NCI-H2107 (cell line): ENCODE data around the gene CTIF.

ENCODE experiments used
- DNase-seq: peaks from one replicate; lab custom pipeline; 2025; lab: John Stamatoyannopoulos, UW

The CTIF gene

DNA sequence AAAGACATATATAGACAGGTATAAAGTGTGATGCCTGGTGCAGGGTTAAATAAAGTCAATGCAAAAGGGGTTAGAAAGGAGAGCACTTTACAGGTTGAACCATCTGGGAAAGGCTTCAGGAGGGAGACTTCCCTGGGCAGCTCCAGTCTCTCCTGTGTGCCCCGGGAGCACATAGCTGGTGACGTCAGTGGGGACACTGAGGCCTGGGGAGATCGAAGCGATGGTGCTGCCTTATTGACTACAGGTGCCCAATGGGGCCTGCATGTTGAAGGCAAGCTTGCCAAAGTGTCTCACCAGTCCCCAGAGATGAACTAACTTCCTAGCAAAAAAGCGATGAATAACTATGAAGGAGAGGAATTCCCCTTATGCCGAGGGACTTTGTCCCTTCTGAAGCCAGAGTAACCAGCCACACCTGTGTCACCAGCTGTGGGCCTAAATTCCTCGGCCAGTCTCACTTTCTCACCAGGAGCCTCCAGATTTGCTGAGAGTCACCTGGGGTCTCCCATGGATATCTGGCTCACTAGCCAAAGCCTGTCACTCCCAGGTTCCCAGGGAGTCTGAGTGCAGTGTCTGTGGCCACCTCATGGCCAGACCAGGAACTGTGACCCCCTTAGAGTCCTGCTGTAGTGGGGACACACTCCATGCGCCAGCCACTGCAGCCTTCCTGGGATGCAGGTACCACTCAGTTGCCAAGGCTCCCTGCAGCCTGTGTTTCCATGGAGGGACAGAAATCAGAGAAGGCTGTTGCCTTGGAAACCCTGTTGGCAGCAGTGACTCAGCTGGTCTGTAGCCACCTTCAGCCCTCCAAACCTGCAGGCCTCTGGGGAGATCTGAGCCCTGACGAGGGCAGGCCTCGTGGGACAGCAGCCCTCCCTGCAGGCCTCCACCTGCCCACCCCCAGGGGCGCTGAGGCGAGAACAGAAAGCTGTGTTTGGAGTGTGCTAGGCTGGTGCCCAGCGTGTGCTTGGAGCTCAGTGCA lies 128.7 kb downstream of the CTIF start:
- DNase-seq = peak; percentile 81

DNA sequence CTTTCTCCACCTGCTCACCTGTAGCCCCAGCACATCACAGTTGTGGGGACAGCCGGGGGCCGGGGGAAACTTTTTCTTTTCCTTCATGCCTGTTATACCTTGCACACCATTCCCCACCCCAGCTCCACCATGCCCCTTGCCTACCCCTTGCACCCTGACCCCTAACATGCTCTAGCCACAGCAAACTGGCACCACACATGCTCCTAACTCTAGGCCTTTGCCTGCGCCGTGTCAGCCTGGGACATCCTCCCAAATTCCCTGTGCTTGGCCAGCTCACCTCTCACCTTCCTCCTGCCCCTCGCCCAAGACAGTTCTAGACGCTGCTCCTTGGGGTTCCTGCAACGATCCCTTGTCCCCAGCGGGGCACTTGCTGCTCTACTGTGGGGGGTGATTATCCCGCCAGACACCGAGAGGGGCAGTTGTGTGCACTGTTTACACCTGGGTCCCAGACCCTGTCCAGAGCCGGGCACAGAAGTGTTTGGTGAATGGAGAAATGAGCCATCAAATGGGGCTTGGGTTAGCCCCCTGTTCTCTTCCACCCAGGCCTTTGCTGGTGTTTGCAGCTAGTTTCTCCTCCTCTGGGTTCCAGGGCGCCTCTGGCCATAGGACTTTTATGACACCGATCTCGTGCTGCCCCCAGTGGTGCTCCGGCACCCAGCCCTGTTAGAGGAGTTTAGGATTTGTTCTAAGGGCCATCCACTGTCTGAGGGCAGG lies 129.8 kb downstream of the CTIF start:
- DNase-seq = no peak

DNA sequence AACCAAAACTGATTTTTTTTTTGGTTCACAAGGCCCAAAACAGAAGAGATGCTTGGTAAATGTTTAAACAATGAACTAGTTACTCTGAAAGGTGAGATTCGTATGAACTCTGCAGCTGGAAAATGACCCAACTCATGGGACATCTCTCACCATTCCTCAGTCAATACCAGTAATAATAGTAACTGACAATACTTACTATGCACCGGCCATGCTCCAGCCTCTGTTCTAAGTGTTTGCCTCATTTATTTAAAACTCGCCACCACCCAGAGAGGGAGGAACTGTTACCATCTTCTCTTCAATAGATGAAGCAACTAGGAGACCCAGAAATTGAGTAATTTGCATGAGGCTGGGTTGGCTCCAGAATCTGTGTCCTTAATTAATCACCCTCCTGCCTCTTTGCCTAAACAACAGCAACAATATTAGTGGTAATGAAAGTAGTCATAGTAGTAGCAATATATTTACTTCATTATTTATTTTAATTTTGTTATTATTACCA lies 130.4 kb downstream of the CTIF start:
- no peak for DNase-seq

DNA sequence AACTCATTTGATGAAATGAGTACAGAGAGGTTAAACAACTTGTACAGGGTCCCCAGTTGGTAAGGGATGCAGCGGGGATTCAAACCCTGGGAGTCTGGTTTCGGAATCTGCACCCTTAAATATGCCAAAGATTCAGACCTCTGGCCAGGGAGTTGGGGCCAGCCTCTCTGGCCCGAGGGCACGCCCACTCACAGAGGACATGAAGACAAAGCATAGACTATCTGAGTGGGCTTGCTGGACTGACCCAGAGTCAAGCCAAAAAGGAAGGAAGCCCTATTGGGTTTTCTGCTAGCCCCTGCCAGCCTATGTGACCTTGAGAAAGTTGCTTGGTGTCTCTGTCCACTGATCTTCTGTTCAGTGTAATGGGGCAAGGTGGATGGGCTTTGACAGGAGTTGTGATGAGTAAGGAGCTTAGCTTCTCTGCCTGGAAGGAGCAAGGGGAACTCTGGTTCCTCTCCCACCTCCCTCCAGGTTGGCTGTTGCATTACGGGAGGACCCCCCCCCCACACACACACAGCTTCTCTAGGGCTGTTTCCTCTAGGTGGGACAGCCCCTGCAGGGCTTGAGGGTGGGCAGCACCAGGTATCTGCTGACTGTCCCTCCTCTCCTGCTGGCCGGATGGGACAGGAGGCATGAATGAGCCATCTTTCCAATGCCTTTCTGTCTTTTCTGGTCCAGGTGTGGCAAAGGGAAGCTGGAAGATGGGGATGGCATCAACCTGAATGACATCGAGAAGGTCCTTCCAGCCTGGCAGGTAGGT lies 131.3 kb downstream of the CTIF start:
- DNase-seq = no peak

DNA sequence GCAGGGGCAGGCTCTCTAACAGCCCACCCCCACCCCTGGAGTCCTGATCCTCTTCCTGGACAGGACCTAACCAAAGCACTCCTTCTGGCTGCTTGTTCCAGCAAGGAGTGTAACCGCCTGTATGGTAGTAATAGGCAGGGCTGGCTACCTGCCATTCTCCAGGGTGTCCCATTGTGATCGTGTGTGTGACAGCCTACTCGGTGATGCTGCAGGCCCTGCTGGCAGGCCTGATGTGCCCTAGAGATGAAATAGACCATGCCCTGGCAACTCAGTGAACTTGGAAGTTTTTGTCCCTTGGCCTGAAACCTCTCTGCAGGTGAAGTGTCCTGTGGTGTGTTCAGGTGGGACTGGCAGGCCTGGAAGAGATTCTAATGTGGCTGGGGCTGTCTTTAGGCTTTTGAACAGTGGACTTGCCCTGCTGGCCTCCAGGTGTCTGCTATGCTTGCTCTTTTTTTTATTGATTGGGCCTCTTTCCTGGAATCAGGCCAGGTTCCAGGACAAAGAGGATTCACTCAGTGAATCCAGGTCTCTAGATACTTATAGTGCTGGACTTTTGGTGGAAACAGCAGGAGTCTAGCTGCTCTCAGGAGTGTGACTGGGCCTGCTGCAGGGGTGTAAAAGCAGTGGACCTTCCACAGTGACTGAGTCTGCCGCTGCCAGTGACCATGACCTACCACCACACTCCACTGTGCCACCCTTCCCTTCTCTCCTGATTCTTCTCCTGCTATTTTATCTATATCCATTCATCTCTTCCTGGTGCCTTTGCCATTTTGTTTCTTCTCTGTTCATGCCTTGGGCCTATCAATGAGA lies 132.1 kb downstream of the CTIF start:
- no peak for DNase-seq

DNA sequence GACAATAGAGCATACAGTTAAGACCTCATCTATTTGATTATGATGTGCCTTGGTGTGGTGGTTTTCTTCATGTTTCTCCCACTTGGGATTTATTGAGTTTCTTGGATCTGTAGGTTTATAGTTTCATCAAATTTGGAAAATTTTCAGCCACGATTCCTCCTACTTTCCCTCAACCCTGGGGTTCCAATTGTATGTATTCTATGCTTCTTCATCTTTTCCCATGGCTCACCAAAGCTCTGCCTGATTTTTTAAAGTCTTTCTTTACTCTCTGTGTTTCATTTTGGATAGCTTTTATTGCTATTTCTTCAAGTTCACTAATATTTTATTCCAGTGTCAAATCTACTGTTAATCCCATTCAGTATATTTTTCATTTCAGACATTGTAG lies 132.7 kb downstream of the CTIF start:
- no peak for DNase-seq

DNA sequence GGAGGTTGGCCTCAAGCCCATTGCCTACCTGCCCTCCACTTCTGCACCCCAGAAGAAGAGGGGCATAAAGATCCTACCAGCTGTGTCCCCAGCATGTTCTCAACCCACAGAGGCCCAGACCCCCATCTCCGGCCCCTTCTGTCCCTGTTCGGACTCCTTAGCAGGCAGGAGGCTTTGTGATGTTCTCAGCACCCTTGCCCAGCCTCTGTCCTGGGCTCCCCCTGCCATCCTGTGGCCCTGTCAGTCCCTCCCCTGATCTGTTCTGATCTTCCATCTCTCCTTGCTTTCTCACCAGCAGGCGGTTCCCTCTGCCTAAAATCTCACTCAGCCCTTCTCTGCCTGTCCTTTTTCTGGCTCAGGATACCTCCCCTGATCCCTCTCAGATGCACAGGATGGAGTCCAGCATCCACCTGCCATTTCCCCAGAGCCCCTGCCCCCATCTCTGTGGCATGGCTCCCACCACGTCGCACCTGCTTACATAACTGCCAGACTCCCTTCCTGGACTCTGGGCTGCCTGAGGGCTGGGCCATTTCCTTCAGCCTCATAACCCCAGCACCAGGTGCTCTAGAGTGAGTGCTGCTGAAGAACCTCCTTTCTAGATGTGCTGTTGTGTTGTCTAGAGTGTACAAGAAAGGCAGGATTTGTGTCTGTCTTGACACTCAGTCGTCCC lies 134.0 kb downstream of the CTIF start:
- no peak for DNase-seq

DNA sequence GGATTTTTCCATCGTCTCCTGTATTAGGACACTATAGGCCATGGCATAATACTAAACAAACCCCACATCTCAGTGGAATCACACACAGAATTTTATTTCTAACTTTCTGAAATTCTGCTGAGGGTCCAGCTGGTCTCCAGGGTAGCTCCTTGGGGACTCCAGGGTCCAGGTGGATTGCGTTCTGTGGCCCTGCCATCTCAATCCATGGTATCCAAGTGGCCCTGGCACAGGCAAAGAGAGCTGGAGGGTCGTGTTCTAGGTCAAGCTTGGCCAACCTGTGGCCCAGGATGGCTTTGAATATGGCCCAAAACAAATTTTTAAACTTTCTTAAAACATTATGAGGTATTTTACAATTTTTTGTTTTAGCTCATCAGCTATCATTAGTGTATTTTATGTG lies 134.6 kb downstream of the CTIF start:
- no peak for DNase-seq

DNA sequence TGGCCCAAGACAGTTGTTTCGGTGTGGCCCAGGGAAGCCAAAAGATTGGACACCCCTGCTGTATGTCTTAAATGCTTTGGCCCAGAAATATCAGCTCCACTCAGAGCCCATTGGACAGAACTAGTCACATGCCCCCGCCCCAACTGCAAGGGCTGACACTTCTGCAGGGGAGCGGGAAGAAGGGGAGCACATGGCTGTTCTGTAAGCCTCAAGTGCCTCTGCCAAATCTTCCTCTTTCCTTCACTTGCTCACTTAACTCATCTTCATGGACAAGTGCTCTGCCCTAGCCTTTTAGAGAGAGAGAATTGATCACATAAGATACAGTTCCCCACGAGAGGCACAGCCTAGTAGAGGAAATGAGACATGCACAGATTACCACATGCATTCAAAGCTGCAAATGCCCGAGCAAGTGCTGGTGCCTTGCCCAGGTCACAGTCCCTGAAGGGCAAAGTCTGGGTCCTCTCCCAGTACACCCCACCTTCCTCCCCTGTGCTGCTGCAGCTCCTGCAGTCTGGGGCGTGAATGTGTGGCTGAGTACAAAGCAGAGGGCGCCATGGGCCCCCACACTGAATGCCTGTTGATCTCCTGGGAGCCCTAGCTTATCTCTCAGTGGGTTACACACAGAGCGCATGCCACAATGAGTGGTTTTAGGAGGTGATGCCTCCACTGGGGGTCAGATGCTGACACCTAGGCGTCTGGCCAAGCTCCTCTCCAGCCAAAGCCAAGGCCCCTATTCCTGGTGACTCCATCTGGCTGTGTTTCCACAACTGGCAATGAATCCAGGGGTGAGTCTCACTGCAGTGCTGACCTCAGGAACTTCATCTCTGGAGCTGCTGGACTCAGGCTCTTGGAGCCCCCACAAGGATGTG lies 135.3 kb downstream of the CTIF start:
- DNase-seq = no peak

DNA sequence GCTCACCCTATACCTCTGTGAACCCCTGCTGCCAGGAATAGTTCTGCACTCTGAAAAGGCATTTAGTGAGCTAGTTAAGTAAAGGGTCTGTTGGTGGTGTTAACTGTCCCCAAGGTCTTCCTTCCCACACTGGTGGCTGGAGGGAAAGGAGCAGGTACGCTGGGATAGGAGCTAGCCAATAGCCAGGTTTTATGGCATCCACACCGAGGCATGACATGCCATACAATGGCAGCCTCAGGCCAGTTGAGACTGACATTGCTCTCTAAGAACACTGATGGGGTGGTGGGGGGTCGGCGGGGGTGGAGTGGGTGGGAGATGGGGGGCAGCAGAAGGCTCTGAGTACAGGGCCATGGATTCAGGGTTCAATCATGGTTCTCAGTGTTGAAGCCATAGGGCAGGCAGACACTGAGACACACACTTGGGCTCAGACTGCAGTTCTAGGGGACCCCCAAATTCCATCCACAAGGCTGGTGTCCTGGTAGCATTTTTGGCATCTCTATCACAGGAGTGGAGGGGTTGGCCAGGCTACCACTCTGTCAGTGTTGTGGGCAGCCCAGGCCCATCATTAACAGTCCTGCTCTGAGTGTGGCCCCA lies 136.0 kb downstream of the CTIF start:
- DNase-seq = no peak

DNA sequence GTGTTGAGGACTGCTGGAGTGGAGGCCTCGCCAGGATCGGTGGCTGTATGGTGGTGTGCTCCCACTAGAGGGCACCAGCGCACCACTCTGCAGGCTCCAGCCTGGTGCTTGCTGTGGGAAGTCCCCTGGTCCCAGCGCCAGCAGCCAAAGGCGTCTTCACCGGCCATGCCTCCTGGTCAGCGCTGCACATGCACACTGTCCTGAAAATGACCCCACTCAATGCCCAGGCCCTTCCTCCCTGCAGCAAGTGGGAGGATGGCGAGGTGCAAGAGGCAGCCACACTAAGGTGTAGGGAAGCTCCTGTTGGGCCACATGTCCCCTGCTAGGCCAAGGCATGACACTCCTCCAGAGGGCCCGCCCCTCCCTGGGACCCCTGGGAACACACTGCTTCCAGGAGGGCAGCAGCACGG lies 136.5 kb downstream of the CTIF start:
- peak; percentile 64 for DNase-seq

DNA sequence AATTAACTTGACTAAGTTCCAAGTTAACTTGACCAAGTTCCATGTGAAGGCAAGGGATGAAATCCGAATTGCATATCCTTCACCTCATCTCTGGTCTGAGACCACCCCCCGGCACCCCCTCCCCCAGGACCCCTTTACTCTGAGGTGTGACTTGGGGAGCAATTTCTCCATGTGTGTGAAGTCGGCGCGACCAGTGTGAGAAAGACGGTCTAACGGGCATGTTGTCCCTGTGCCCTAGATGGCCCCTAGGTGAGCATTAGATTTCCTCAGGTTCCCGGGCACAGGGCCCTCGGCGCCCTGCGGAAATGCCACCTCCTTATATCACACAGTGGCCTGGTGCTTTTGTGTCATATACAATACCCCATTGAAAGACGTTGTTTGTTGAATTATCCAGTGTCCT lies 137.1 kb downstream of the CTIF start:
- no peak for DNase-seq

DNA sequence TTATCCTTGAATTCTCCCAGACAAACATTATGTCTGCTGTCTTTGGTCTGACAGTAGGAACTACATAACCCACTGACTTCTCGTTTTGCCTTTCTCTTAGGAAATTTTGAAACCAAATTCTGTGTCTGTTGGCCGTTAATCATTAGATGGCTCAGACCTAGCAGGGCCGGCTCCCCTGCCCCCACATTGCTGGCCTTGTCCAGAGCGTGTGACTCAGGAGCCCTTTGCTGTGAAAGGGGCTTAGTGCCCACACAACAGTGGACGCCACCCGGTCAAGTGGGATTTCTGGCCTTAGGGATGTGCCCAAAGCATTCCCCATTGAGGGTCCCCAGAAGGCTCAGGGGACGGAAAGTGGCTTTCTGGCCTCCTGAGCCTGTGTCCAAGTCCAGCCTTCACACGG lies 137.5 kb downstream of the CTIF start:
- DNase-seq = no peak

DNA sequence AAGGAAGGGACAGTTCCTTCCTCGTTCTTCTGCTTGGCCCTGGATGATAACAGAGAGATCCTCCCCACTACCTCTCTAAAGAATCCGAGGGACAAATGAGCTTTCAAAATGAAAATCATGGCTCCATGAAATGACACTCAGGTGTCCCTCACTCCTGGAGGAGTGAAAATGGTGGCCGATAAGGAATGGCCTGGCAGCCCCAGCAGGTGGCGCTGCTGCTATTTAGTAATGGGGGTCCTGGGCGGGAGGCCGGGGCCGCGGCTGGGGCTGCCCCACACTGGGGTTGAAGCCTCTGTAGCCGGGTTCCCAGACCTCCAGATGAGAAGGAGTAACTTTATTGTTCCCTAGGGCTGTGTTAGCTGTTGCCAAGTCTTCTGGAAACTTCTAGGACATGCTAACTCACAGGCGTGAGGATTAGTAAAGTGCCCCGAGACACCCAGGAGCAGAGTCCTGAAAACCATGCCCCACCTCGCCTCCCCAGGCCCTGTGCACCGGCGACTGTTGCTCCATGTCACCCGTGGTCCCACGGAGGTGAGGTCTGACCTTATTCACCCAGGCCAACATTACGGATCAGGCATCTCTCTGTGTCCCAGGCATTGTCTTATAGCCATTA lies 138.0 kb downstream of the CTIF start:
- peak; percentile 45 for DNase-seq

DNA sequence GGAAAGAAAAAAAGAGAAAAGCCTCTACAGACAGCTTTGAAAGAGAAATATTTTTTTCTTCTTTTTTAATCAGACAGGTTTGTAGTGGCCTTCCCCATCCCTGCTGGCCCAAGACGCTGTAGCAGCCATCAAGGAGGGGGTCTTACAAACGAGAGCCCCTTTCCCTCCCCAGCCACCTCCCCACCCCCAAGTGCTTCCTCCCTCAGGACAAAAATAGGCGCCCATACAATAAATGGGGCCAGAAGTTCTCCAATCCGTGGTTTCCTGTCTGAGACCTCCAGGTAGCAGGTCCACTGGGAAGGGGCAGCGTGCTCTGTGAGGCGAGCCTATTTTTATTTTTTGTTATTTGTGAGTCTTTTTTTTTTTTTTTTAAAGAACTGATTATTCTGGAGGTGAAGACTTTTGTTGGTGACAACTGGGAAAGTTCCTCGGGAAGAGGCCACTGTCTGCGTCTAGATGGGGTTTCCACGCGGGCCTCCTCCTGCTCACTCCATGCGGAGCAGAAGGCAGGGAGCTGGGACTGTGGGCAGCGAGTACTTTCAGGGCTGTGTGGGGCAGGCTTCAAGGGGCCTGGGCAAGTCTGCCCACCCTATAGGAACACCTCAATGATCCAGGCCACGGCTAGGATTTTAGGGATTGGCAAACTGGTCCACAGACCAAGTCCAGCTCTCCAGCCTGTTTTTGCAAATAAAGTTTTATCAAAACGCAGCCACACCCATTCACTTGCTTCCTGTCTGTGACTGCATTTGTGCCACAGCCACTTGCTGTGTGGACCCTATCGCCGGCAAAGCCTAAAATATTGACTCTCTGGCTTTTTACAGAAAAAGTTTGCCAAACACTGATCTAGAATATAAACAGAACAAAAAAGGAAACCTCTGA lies 139.6 kb downstream of the CTIF start:
- no peak for DNase-seq

DNA sequence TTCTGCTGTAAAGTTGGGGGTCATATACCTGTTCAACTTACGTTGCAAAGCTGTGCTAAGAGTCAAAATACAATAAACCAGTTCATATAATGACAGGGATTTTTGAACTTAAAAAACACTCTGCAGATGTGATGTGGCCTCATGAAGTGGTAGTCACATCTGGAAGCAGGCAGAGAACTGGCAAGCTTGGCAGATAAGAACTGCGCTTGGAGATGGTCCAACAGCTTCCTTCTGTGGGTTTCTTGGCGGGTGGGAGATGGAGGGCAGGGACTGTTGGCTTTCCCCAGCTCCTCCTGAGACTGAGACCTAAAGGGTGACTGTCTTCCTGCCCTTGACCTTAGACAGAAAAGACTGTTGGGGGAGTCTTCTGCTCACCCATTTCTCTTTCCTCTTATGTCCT lies 140.4 kb downstream of the CTIF start:
- no peak for DNase-seq

DNA sequence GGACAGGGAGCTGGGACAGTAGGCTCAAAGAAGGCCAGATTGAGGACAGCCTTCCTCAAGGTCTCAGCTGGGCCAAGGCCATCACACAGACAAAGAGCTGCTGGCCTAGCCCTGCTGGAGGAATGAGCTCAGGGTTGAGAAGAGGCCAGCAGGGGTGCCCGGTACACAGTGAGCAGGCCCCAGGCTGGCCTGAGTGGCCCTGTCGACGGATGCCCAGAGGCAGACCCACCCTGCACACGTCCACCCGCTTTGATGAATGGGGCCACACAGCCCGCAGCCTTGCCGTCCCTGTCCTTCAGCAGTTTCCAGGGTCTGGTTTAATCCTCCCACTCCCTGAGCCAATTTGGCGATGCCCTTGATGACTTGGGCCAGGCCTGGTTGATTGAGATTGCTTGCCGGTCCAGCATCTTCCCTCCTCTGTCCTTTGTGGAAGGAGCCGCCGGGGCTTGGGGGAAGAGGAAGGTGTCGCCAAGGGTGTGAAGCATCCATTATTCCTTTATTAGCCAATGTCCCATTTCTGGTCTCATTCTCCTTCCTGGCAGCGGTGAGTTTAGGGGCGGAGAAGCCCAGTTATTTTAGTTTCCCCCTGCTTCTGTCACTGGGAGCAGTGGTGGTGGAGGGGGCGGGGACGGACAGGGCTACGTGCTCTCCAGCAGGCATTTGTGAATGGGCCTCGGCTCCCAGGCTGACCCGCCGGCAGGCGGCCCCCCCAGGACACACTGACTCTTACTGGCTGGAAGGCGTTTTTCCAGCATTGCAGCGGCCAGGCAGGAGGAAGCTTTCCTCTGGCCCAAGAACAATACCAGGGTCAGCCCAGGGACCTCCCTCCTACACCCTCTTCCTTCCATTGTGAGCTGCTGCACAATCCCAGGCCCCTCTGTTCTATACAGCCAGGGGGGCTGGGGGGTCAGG lies 141.8 kb downstream of the CTIF start:
- no peak for DNase-seq
